ENCODE measurements around the gene DGKH. TPM values are rescaled to one million over a fixed set of nuclear protein-coding genes. Genes with fewer than 3 reads are reported as not detected.

Gene DGKH
- total and polyA plus RNA-seq, 4 donors, result 0.88 to 32.8 (median 16.4) TPM

DNA sequence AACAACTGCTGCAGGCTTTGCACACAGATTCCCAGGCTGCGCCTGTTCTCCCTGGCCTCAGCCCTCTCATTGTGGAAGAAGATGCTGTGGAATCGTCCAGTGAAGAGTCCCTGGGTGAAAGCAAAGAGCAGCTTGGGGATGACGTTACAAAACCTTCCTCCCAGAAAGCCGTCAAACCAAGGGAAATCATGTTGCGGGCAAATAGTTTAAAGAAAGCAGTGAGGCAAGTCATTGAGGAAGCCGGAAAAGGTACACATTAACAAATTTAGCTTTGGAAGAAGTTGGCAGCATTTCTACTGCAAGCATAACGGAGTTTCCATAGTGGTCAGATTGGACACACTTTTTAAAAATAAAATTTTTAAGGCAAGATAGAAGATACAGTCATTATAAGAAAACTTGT lies 140.6 kb downstream of the DGKH start:
- no peaks in the 10 kb centered on the region for H3K27me3 ChIP-seq (ENCODE audit: control insufficient read depth in 1 of 2, insufficient read depth in 2 of 2, low read length in 1 of 2)
- 83 to 84% methylated on average over 7 of the region's 7 CpGs for WGBS, 2 donors
- no peak overlapping the region for H3K27ac ChIP-seq (ENCODE audit: low read depth in 1 of 2, low read length in 2 of 2)
- DNase-seq, result no peak
- ATAC-seq (ENCODE audit: low FRiP score), result no peak
- no peaks in the 10 kb centered on the region for H3K9me3 ChIP-seq (ENCODE audit: control insufficient read depth, low read length)
- H3K36me3 ChIP-seq (ENCODE audit: control insufficient read depth in 1 of 2, insufficient read depth in 2 of 2, low read length in 1 of 2), result peaks cover 0 to 6% of the 10 kb centered on the region in 2 donors
- H3K4me3 ChIP-seq (ENCODE audit: low read length in 2 of 2), result no peak overlapping the region
- intact Hi-C loops (cut with DNase I), result no loop called here
- no peaks in the 10 kb centered on the region for H3K4me1 ChIP-seq (ENCODE audit: control insufficient read depth in 1 of 2, insufficient read depth in 2 of 2, low read length in 2 of 2)

DNA sequence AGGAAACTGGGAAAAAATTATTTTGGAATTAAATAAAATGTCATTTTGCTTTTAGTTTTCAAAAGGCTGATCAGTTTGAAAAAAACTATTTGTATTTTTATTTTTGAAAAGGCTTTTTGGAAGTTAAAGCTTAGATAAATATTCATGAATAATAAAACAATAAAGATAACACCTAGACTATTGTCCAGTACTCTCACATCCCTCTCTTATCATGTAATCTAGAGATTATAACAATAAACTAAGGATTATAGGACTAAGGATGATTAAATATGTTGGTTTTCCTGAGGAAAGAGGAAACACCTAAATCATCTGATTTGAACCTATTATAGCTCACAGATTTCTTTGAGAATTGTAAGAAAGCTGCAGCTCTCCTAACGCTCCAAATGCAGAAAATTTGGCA lies 142.1 kb downstream of the DGKH start:
- Histone ChIP-seq H3K27me3 (ENCODE audit: control insufficient read depth in 1 of 2, insufficient read depth in 2 of 2, low read length in 1 of 2) (no peaks in the 10 kb centered on the region), H3K9me3 (ENCODE audit: control insufficient read depth, low read length) (no peaks in the 10 kb centered on the region), H3K36me3 (ENCODE audit: control insufficient read depth in 1 of 2, insufficient read depth in 2 of 2, low read length in 1 of 2) (peaks cover 0 to 8% of the 10 kb centered on the region in 2 donors), H3K4me3 (ENCODE audit: low read length in 2 of 2) (no peak overlapping the region), H3K4me1 (ENCODE audit: control insufficient read depth in 1 of 2, insufficient read depth in 2 of 2, low read length in 2 of 2) (no peaks in the 10 kb centered on the region), H3K27ac (ENCODE audit: low read depth in 1 of 2, low read length in 2 of 2) (no peak overlapping the region)
- 83 to 91% methylated on average over 1 of the region's 1 CpG for WGBS, 2 donors
- DNase-seq (no peak), ATAC-seq (ENCODE audit: low FRiP score) (no peak)
- intact Hi-C loops (cut with DNase I), result no loop called here

DNA sequence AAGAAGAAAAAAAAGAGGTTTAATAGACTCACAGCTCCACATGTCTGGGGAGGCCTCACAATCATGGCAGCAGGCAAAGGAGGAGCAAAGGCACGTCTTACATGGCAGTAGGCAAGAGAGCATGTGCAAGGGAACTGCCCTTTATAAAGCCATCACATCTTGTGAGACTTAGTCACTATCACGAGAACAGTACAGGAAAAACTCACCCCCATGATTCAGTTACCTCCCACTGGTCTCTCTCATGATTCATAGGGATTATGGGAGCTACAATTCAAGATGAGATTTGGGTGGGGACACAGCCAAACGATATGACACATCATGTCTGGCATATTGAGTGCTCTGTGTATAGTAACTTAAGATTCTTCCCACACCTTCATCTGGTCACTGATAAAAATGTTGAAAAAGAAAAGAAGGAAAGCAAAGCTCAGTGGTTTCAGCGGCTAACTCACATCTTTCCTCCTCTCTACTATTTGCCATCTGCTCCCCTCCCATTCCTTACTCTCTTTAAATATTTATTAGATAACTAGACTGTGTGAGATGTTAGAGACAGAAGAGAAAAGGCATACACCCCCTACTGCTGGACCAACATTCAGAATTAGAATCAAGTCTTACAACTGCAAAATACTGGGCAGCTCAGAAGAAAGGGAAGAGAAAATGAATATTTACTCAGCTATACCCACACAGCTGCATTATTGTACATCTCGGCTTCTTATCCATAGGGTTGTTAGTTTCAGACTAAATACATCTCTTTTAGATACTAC lies 163.4 kb downstream of the DGKH start:
- ATAC-seq (ENCODE audit: low FRiP score) (no peak), DNase-seq (no peak)
- intact Hi-C loops (cut with DNase I), result no loop called here
- Histone ChIP-seq H3K27me3 (ENCODE audit: control insufficient read depth in 1 of 2, insufficient read depth in 2 of 2, low read length in 1 of 2) (no peaks in the 10 kb centered on the region), H3K9me3 (ENCODE audit: control insufficient read depth, low read length) (no peaks in the 10 kb centered on the region), H3K27ac (ENCODE audit: low read depth in 1 of 2, low read length in 2 of 2) (no peak overlapping the region), H3K4me3 (ENCODE audit: low read length in 2 of 2) (no peak overlapping the region), H3K4me1 (ENCODE audit: control insufficient read depth in 1 of 2, insufficient read depth in 2 of 2, low read length in 2 of 2) (no peaks in the 10 kb centered on the region), H3K36me3 (ENCODE audit: control insufficient read depth in 1 of 2, insufficient read depth in 2 of 2, low read length in 1 of 2) (peaks cover 0 to 3% of the 10 kb centered on the region in 2 donors)
- WGBS, 2 donors, result 83 to 90% methylated on average over 5 of the region's 5 CpGs

DNA sequence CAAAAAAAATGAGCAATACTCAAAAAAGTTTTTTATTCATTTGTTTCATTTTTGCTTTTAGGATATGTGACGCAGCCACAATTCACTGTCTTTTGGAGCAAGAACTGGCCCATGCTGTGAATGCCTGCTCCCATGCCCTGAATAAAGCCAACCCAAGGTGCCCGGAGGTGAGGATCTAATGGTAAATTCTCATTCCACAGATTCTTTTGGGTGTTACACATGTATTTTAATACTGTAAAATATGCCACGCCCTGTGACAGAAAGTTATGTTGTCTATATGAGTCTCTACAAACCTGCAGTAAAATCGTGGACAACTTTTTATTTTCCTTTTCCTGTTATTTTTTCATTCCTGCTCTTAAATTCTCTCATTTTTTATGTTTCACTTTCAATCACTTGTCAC lies 166.0 kb downstream of the DGKH start:
- Histone ChIP-seq H3K27ac (ENCODE audit: low read depth in 1 of 2, low read length in 2 of 2) (no peak overlapping the region), H3K36me3 (ENCODE audit: control insufficient read depth in 1 of 2, insufficient read depth in 2 of 2, low read length in 1 of 2) (peaks cover 0 to 3% of the 10 kb centered on the region in 2 donors), H3K4me3 (ENCODE audit: low read length in 2 of 2) (no peak overlapping the region), H3K27me3 (ENCODE audit: control insufficient read depth in 1 of 2, insufficient read depth in 2 of 2, low read length in 1 of 2) (no peaks in the 10 kb centered on the region), H3K4me1 (ENCODE audit: control insufficient read depth in 1 of 2, insufficient read depth in 2 of 2, low read length in 2 of 2) (no peaks in the 10 kb centered on the region), H3K9me3 (ENCODE audit: control insufficient read depth, low read length) (no peaks in the 10 kb centered on the region)
- ATAC-seq (ENCODE audit: low FRiP score), result no peak
- 81 to 87% methylated on average over 4 of the region's 4 CpGs for WGBS, 2 donors
- intact Hi-C loops (cut with DNase I), result no loop called here
- DNase-seq, result no peak

DNA sequence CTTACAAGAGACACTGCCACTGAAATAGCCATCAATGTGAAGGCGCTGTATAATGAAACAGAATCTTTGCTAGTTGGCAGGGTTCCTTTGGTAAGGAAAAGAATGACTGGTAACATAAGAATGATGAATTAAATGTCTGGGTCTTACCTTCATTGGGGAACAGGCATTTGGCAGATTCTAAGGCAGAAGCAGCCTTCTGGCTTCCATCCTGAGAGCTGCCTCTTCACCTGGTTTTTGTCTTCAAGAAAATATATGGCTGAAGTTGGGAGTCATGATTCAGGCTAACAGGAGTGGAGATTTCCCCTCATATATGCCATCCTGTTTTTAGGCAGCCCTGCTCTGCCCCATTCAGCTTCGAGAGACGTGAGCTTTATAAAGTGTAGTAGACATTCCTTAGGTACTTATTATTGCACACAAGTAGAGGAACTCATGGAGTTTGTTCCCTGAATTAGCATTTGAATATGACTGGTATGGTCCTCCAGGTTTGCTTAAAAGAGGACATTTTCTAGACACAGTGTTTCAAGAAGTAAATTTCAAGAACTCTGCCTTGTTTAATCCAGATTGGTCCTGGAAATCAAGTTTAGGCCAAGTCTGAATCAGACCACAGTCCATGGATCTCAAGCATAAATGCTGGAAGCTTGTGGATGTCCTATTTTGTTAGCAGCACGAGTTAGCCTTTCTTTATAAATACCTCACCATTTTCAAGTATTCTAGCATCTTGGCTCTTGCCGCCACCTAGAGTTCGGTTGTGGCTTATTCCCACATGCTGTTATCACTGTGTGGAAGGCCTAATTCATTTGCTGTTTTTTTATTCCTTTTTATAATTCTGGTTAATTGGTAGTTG lies 167.4 kb downstream of the DGKH start:
- Histone ChIP-seq H3K9me3 (ENCODE audit: control insufficient read depth, low read length) (no peaks in the 10 kb centered on the region), H3K4me3 (ENCODE audit: low read length in 2 of 2) (no peak overlapping the region), H3K27me3 (ENCODE audit: control insufficient read depth in 1 of 2, insufficient read depth in 2 of 2, low read length in 1 of 2) (no peaks in the 10 kb centered on the region), H3K4me1 (ENCODE audit: control insufficient read depth in 1 of 2, insufficient read depth in 2 of 2, low read length in 2 of 2) (no peaks in the 10 kb centered on the region), H3K27ac (ENCODE audit: low read depth in 1 of 2, low read length in 2 of 2) (no peak overlapping the region), H3K36me3 (ENCODE audit: control insufficient read depth in 1 of 2, insufficient read depth in 2 of 2, low read length in 1 of 2) (peaks cover 0 to 5% of the 10 kb centered on the region in 2 donors)
- DNase-seq (no peak), ATAC-seq (ENCODE audit: low FRiP score) (no peak)
- intact Hi-C loops (cut with DNase I), result no loop called here
- 56 to 57% methylated on average over 6 of the region's 6 CpGs for WGBS, 2 donors

DNA sequence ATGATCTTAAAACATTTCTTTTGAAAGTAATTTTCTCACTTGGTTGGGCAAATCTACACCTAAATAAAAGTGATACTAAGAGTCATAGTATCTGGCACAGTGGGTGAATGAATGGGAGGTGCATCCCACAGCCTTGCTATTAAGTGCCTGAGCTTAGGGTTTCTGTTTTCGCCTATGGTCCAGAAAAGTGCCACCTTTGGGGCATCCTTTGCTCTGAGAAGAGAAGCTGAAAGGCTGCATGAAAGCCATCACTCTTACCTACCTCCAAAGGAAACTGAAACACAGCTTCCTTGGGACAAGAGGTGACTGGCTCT lies 167.9 kb downstream of the DGKH start:
- no peak for ATAC-seq (ENCODE audit: low FRiP score)
- Histone ChIP-seq H3K9me3 (ENCODE audit: control insufficient read depth, low read length) (no peaks in the 10 kb centered on the region), H3K27ac (ENCODE audit: low read depth in 1 of 2, low read length in 2 of 2) (no peak overlapping the region), H3K4me3 (ENCODE audit: low read length in 2 of 2) (no peak overlapping the region), H3K36me3 (ENCODE audit: control insufficient read depth in 1 of 2, insufficient read depth in 2 of 2, low read length in 1 of 2) (peaks cover 4 to 8% of the 10 kb centered on the region in 2 donors), H3K4me1 (ENCODE audit: control insufficient read depth in 1 of 2, insufficient read depth in 2 of 2, low read length in 2 of 2) (no peaks in the 10 kb centered on the region), H3K27me3 (ENCODE audit: control insufficient read depth in 1 of 2, insufficient read depth in 2 of 2, low read length in 1 of 2) (no peaks in the 10 kb centered on the region)
- intact Hi-C loops (cut with DNase I), result no loop called here
- WGBS, 2 donors, result 78 to 92% methylated on average over 1 of the region's 1 CpG
- no peak for DNase-seq

DNA sequence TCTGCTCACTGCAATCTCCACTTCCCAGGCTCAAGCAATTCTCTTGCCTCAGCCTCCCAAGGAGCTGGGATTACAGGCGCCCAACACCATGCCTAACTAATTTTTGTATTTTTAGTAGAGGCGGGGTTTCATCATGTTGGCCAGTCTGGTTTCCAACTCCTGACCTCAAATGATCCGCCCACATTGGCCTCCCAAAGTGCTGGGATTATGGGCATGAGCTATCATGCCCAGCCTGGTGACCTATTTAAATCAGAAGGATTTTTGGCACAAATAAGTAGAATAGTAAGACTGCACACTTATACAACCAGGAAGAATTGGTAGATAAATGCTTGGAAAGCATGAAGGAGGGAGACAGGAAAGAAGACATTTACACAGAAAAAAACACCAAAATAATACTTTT lies 170.1 kb downstream of the DGKH start:
- Histone ChIP-seq H3K4me1 (ENCODE audit: control insufficient read depth in 1 of 2, insufficient read depth in 2 of 2, low read length in 2 of 2) (no peaks in the 10 kb centered on the region), H3K9me3 (ENCODE audit: control insufficient read depth, low read length) (no peaks in the 10 kb centered on the region), H3K27me3 (ENCODE audit: control insufficient read depth in 1 of 2, insufficient read depth in 2 of 2, low read length in 1 of 2) (no peaks in the 10 kb centered on the region), H3K27ac (ENCODE audit: low read depth in 1 of 2, low read length in 2 of 2) (no peak overlapping the region), H3K4me3 (ENCODE audit: low read length in 2 of 2) (no peak overlapping the region), H3K36me3 (ENCODE audit: control insufficient read depth in 1 of 2, insufficient read depth in 2 of 2, low read length in 1 of 2) (peaks cover 4 to 9% of the 10 kb centered on the region in 2 donors)
- 68 to 77% methylated on average over 3 of the region's 3 CpGs for WGBS, 2 donors
- ATAC-seq (ENCODE audit: low FRiP score) (no peak), DNase-seq (peak in 1 of 2 donors; percentile 43)
- intact Hi-C loops (cut with DNase I), result no loop called here

DNA sequence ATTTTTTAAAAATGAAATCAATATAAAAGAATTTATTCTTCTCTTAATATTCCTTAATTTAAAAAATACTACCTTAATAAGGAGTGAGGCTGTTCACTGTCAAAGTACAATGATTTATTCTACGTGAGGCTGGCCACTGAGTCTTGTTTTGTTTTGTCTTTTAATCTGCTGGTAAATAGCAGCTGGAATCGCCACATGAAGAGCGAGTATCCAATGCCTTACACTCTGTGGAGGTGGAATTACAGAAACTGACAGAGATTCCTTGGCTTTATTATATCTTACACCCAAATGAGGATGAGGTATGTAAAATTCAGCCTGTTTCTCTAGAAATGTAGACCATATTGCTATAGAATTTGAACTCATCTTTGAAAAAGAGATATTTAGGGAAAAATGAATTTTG lies 170.6 kb downstream of the DGKH start:
- Histone ChIP-seq H3K4me3 (ENCODE audit: low read length in 2 of 2) (no peak overlapping the region), H3K27ac (ENCODE audit: low read depth in 1 of 2, low read length in 2 of 2) (no peak overlapping the region), H3K36me3 (ENCODE audit: control insufficient read depth in 1 of 2, insufficient read depth in 2 of 2, low read length in 1 of 2) (peaks cover 5 to 9% of the 10 kb centered on the region in 2 donors), H3K27me3 (ENCODE audit: control insufficient read depth in 1 of 2, insufficient read depth in 2 of 2, low read length in 1 of 2) (no peaks in the 10 kb centered on the region), H3K4me1 (ENCODE audit: control insufficient read depth in 1 of 2, insufficient read depth in 2 of 2, low read length in 2 of 2) (no peaks in the 10 kb centered on the region), H3K9me3 (ENCODE audit: control insufficient read depth, low read length) (no peaks in the 10 kb centered on the region)
- no peak for DNase-seq
- 92 to 93% methylated on average over 3 of the region's 3 CpGs for WGBS, 2 donors
- intact Hi-C loops (cut with DNase I), result no loop called here
- no peak for ATAC-seq (ENCODE audit: low FRiP score)

DNA sequence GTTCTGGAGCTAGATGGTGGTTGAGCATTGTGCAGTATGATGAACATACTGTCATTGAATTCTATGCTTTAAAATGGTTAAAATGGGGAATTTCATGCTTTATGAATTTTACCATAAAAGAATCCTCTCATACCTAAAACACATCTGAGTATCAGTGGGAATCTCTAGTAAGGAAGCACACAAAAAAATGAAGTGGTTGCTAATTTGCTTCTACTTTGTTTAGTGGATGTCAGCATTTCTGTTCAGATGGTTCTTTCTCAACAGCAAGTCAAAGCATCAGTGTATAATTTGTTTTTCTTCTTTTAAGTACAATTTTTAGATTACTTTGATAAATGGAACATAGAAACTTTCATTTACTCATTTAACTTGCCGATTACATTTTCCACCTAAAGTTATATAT lies 171.4 kb downstream of the DGKH start:
- no peak for ATAC-seq (ENCODE audit: low FRiP score)
- Histone ChIP-seq H3K27me3 (ENCODE audit: control insufficient read depth in 1 of 2, insufficient read depth in 2 of 2, low read length in 1 of 2) (no peaks in the 10 kb centered on the region), H3K36me3 (ENCODE audit: control insufficient read depth in 1 of 2, insufficient read depth in 2 of 2, low read length in 1 of 2) (peaks cover 8 to 9% of the 10 kb centered on the region in 2 donors), H3K9me3 (ENCODE audit: control insufficient read depth, low read length) (no peaks in the 10 kb centered on the region), H3K4me3 (ENCODE audit: low read length in 2 of 2) (no peak overlapping the region), H3K4me1 (ENCODE audit: control insufficient read depth in 1 of 2, insufficient read depth in 2 of 2, low read length in 2 of 2) (no peaks in the 10 kb centered on the region), H3K27ac (ENCODE audit: low read depth in 1 of 2, low read length in 2 of 2) (no peak overlapping the region)
- DNase-seq, result no peak
- 97% methylated on average over 1 of the region's 1 CpG for WGBS, 2 donors
- intact Hi-C loops (cut with DNase I), result no loop called here
